Activated CD4-positive, alpha-beta T cell treated with anti-CD3 and anti-CD28 coated beads, Interleukin-2, amount 50 U/mL, for 48 hours (primary cell): ENCODE results near the gene CELA2B.
"Not testable (repeated sequence)": the region's sequence is repeated elsewhere in the genome, so short reads cannot be mapped to it uniquely, and the experiment has no call there.

ENCODE experiments used
- DNase-seq, 2 experiments: peaks; one replicate each; pipeline ENCODE4 v3.0.0-alpha.2; 2020

The CELA2B gene

GRCh38 chr1:15445390-15446122 lies 30.3 kb upstream of the CELA2B start:
- DNase-seq, result no peak

GRCh38 chr1:15446212-15446611 lies 29.7 kb upstream of the CELA2B start:
- no peak for DNase-seq

- DNase-seq, result no peak
Measured at GRCh38 chr1:15448877-15449462, 26.9 kb upstream of the CELA2B start.

- no peak for DNase-seq
Measured at GRCh38 chr1:15449567-15449966, 26.3 kb upstream of the CELA2B start.

DNA sequence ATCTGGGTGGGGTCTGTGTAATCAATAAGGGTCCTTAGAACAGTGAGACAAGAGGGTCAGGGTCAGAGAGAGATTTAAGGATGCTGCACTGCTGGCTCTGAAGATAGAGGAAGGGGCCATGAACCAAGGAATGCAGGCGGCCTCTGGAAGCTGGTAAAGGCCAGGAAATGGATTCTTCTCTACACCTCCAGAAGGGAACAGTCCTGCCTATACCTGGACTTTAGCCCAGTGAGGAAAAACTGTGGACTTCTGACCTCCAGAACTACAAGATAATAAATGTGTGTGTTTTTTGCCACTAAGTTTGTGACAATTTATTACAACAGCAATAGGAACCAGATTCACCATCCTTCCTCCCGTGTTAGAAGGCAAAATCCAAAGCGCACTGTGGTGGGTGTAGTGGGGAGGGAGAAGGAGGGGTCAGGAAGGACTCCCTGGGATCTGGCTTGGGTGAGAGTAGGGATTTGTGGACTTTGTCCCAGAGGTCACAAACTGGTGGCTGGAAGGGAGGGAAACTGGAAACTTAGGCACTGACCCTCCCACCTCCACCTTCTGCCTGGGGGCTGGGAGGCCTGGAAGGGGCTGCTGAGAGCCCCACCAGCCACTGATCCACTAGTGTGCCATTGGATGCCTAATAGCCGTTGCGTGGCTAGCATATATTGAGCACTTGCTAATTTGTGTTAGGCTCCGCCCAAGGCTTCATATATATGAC lies 24.7 kb upstream of the CELA2B start:
- DNase-seq, result no peak

GRCh38 chr1:15452216-15452615 lies 23.7 kb upstream of the CELA2B start:
- DNase-seq, result no peak

GRCh38 chr1:15452866-15453571 lies 22.9 kb upstream of the CELA2B start:
- no peak for DNase-seq

GRCh38 chr1:15453734-15454133 lies 22.2 kb upstream of the CELA2B start:
- no peak for DNase-seq

GRCh38 chr1:15454256-15454655 lies 21.6 kb upstream of the CELA2B start:
- DNase-seq, result no peak

DNA sequence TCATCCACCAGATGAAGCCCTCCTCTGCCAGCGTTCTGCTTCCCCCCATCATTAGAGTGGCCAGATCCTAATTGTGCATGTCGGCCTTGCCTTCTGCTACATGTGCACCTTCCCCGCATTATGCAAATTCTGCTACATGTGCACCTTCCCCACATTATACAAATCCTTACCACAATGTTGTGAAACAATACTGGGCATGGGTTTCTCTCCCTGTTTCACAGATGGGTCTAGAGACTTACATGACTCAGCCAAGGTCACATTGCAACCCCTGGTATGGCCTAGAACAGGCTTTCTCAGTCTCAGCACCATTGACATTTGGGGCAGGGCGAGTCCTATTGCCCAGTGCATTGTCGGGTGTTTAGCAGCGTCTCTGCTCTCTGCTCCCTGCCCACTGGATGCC lies 20.4 kb upstream of the CELA2B start:
- DNase-seq, result no peak

DNA sequence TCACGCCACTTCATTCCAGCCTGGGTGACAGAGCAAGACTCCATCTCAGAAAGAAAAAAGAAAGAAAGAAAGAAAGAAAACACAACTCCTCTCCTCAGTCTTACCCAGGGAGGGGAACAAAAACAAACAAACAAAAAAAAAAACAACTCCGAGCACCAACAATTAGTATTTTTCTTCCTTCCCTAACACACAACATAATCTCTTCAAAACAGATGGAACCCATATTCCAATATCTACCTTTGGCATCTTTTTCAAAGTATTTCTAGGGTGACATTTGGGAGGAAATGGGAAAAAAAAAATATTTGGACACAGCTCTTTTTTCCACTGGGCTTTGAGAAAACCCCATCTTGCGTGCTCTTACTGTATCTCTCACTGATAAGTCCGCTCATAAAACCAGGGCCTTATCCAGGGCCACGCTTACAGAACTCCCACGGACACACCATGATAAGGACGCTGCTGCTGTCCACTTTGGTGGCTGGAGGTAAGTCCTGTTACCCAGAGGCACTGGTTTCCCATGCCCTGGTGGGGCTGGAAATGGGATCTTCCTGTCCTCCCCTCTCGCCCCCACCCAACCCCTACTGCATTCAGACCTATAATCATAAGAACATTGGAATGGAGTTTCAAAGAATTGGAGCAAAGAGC lies 19.5 kb upstream of the CELA2B start, which contains the start of gene CELA2A:
Gene CELA2A (plus strand): TSS at position 420 of the 642 bp plus-strand sequence. CDS start 22 bp downstream, at position 442.
- no peak for DNase-seq

DNA sequence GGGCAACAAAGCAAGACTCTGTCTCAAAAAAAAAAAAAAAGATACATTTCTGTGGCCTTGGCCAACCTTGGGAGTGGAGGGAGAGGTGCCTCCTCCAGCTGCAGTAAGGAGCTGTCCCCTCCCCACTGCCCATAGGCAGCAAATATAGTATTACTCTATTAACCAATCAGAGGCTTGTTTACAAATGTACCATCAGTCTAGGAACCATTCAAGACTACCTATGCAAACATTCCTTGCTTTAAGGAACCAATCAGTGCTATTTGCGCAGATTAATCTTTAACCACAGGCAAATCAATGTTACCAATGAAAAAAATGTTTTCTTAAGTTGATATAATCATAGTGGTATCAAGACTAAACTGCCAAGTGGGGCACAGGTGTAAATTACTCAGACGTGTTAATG lies 18.3 kb upstream of the CELA2B start:
- no peak for DNase-seq

DNA sequence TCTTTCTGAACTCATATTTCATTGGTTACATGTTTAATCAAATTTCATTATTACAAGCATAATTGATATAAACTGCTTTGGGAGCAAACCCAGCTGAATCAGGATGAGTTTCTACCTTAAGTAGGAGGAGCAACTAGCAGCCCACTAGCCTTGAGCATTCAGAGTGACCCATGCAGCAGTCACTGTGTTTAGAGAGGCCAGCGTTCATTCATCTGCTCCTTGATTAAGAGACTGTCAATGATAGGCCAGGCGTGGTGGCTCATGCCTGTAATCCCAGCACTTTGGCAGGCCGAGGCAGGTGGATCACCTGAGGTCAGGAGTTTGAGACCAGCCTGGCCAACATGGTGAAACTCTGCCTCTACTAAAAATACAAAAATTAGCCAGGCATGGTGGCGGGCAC lies 17.5 kb upstream of the CELA2B start:
- DNase-seq, result not testable (repeated sequence)

GRCh38 chr1:15459771-15460707 lies 15.9 kb upstream of the CELA2B start:
- no peak for DNase-seq

GRCh38 chr1:15460708-15461095 lies 15.2 kb upstream of the CELA2B start:
- DNase-seq, result no peak

DNA sequence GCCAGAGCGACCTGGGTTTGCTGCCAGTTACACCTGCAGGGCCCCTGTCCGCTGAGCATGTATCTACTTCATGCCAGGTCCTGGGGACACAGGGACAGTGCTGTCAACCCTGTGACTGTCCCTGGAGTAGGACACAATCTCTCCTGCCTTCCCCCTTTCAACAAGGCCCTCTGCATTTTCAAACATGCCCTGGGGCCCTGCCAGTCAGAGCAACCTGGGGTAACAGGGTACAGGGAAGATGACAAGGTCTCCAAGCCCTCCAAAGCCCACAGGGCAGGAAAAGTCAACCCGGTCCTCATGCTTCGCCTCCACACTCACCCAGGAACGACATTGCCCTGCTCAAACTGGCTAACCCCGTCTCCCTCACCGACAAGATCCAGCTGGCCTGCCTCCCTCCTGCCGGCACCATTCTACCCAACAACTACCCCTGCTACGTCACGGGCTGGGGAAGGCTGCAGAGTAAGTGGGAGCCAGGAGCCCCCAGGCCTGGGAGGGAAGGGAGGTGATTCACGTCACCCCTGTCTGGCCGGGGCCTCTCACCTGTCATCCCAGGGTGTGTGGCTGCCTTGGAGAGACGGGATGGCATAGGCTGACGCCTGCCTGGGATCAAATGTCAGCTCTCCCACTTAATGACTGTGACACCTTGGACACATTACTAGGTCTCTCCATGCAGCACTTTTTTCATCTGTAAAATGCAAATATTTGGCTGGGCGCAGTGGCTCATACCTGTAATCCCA lies 12.7 kb upstream of the CELA2B start:
- not testable (repeated sequence) for DNase-seq

- DNase-seq, result not testable (repeated sequence)
Measured at GRCh38 chr1:15463926-15464322, 12.0 kb upstream of the CELA2B start.

GRCh38 chr1:15465674-15466073 lies 10.2 kb upstream of the CELA2B start:
- DNase-seq, result no peak

- not testable (repeated sequence) for DNase-seq
Measured at GRCh38 chr1:15466955-15467625, 8.8 kb upstream of the CELA2B start.

- no peak for DNase-seq
Measured at GRCh38 chr1:15468145-15468544, 7.8 kb upstream of the CELA2B start.
